Muscle of arm (tissue), 12 donors: ENCODE data around the gene WDR82. TPM values are rescaled to one million over a fixed set of nuclear protein-coding genes. Genes with fewer than 3 reads are reported as not detected.

Experiments
- DNase-seq: peaks from one replicate; pipeline ENCODE4 v3.0.0-alpha.2; 2013
- polyA plus RNA-seq, 12 donors: library from polyadenylated mRNA; unstranded; fragments of 120-200 nt; gene quantifications; one replicate each; pipeline ENCODE4 v1.2.1, GENCODE V29; 2013; ENCODE audit not compliant: insufficient read length in 12 of 12

Gene WDR82
- polyA plus RNA-seq, 12 donors = 73.8 to 110 (median 91.3) TPM

GRCh38 chr3:52208556-52208955, 69.9 kb downstream of the WDR82 start:
- DNase-seq = no peak

- no peak for DNase-seq
Observed at GRCh38 chr3:52205727-52206372, 72.6 kb downstream of the WDR82 start.

Other genes starting within 250 kb of the WDR82 start
- 10 to 100 TPM in 11 of 12 donors, not detected in 1; 16.4 to 25.8 (median 20.9) TPM for gene DUSP7, start 222.1 kb downstream of the WDR82 start, polyA plus RNA-seq
- gene POC1A, start 124.2 kb downstream of the WDR82 start, polyA plus RNA-seq = 1 to 10 TPM in 10 of 12 donors, not detected in 2; 3.1 to 6.9 (median 4.5) TPM
- gene ALAS1, start 80.5 kb downstream of the WDR82 start, polyA plus RNA-seq = 10 to 100 TPM in 11 of 12 donors, not detected in 1; 26.5 to 55.3 (median 29.5) TPM
- gene TLR9, start 53.0 kb downstream of the WDR82 start, polyA plus RNA-seq = under 1 TPM in 10 of 12 donors, not detected in 2; 0.08 to 0.30 (median 0.14) TPM
- gene TWF2, start 39.5 kb downstream of the WDR82 start, polyA plus RNA-seq = 10 to 100 TPM in 11 of 12 donors, not detected in 1; 17.6 to 28.1 (median 22.2) TPM
- gene PPM1M, start 32.9 kb downstream of the WDR82 start, polyA plus RNA-seq = 10 to 100 TPM in 10 of 12 donors, not detected in 2; 11.7 to 20.1 (median 14.4) TPM
- 10 to 100 TPM in 1 of 12 donors, 1 to 10 TPM in 10, not detected in 1; 2.5 to 28.2 (median 4.2) TPM for gene GLYCTK, start 9.2 kb upstream of the WDR82 start, polyA plus RNA-seq
- 10 to 100 TPM in 1 of 12 donors, 1 to 10 TPM in 10, not detected in 1; 2.9 to 25.1 (median 4.3) TPM for gene DNAH1, start 37.7 kb upstream of the WDR82 start, polyA plus RNA-seq
- gene BAP1, start 131.4 kb upstream of the WDR82 start, polyA plus RNA-seq = 10 to 100 TPM in 11 of 12 donors, not detected in 1; 43.4 to 59.9 (median 50.1) TPM
- 10 to 100 TPM in 4 of 12 donors, 1 to 10 TPM in 7, not detected in 1; 5.2 to 13.1 (median 9.4) TPM for gene PHF7, start 132.0 kb upstream of the WDR82 start, polyA plus RNA-seq
- gene SEMA3G, start 166.5 kb upstream of the WDR82 start, polyA plus RNA-seq = 10 to 100 TPM in 11 of 12 donors, not detected in 1; 10.2 to 16.1 (median 12.5) TPM
- gene TNNC1, start 175.4 kb upstream of the WDR82 start, polyA plus RNA-seq = 1,000 to 10,000 TPM in 2 of 12 donors, 100 to 1,000 TPM in 10; 327 to 1,063 (median 707) TPM
- gene NISCH, start 177.0 kb upstream of the WDR82 start, polyA plus RNA-seq = 100 to 1,000 TPM in 1 of 12 donors, 10 to 100 TPM in 10, not detected in 1; 50.6 to 137 (median 62.0) TPM
- gene STAB1, start 216.7 kb upstream of the WDR82 start, polyA plus RNA-seq = 10 to 100 TPM in 11 of 12 donors, not detected in 1; 29.2 to 55.4 (median 39.2) TPM